ENCODE data around the gene SRRM5. TPM values are rescaled to one million over a fixed set of nuclear protein-coding genes. Genes with fewer than 3 reads are reported as not detected.

Gene SRRM5
- total and polyA plus RNA-seq, 2 of the 13 experiments (the other 11 are each of a cell fraction or from before 2014, with no cell fraction given), result 0.11 to 0.16 TPM

GRCh38 chr19:43619262-43620060 lies 7.6 kb downstream of the SRRM5 start, which contains the start of gene ZNF428 (continued):
- TF ChIP-seq ZNF792 (CRISPR knock-in tag; IDR thresholded peaks at IDR 0.05) (peak; percentile 44; the same call in 1 of the 2 replicates), SP5 (CRISPR knock-in tag; IDR thresholded peaks at IDR 0.05; ENCODE audit: borderline replicate concordance, low read depth) (0 out of 2 replicates have a peak, but pooled peaks have one; percentile 18), GRHL1 (CRISPR knock-in tag; conservative IDR thresholded peaks at IDR 0.05) (no peak), FOXP1 (IDR thresholded peaks at IDR 0.05) (no peak), FOXP1 (CRISPR knock-in tag; IDR thresholded peaks at IDR 0.05) (no peak), ZNF616 (CRISPR knock-in tag; IDR thresholded peaks at IDR 0.05; ENCODE audit: low read depth) (peak; percentile 90; the same call in 1 of the 2 replicates), RFX5 (IDR thresholded peaks at IDR 0.05; ENCODE audit: low read depth, low read length) (no peak; the same call in 1 of the 2 replicates), ZNF484 (CRISPR knock-in tag; IDR thresholded peaks at IDR 0.05; ENCODE audit: borderline replicate concordance, low read depth) (no peak), ZNF12 (CRISPR knock-in tag; IDR thresholded peaks at IDR 0.05) (0 out of 2 replicates have a peak, but pooled peaks have one; percentile 13), ADNP (CRISPR knock-in tag; IDR thresholded peaks at IDR 0.05) (no peak), RXRA (CRISPR knock-in tag; IDR thresholded peaks at IDR 0.05) (peak; percentile 87), RARG (CRISPR knock-in tag; IDR thresholded peaks at IDR 0.05; ENCODE audit: low read depth) (no peak), MYPOP (CRISPR knock-in tag; IDR thresholded peaks at IDR 0.05) (peak; percentile 99), PHF8 (CRISPR knock-in tag; IDR thresholded peaks at IDR 0.05) (peak; percentile 90), NCOA2 (CRISPR knock-in tag; IDR thresholded peaks at IDR 0.05) (peak; percentile 37), MAFF (IDR thresholded peaks at IDR 0.05; ENCODE audit: low read depth, low read length) (no peak), ZNF224 (CRISPR knock-in tag; IDR thresholded peaks at IDR 0.05) (peak; percentile 74), ZNF546 (CRISPR knock-in tag; conservative IDR thresholded peaks at IDR 0.05) (peak; percentile 96), NCOR1 (IDR thresholded peaks at IDR 0.05; ENCODE audit: borderline replicate concordance, low read length) (no peak), STAT6 (CRISPR knock-in tag; IDR thresholded peaks at IDR 0.05; ENCODE audit: borderline replicate concordance) (peak; percentile 36; the same call in 1 of the 2 replicates), HNF4A (CRISPR knock-in tag; IDR thresholded peaks at IDR 0.05) (0 out of 2 replicates have a peak, but pooled peaks have one; percentile 20), HES4 (CRISPR knock-in tag; IDR thresholded peaks at IDR 0.05; ENCODE audit: borderline replicate concordance) (peak; percentile 85), XBP1 (CRISPR knock-in tag; IDR thresholded peaks at IDR 0.05) (peak; percentile 68; the same call in 1 of the 2 replicates), CREBL2 (CRISPR knock-in tag; IDR thresholded peaks at IDR 0.05; ENCODE audit: borderline replicate concordance) (peak; percentile 65; the same call in 1 of the 2 replicates), ZNF34 (CRISPR knock-in tag; IDR thresholded peaks at IDR 0.05; ENCODE audit: borderline replicate concordance) (peak; percentile 98; the same call in 1 of the 2 replicates), ZFAT (CRISPR knock-in tag; conservative IDR thresholded peaks at IDR 0.05) (0 out of 2 replicates have a peak, but pooled peaks have one; percentile 70)

Data from HepG2 (cell line).